Measurements from ENCODE around the gene KNTC1.

KNTC1 gene

DNA sequence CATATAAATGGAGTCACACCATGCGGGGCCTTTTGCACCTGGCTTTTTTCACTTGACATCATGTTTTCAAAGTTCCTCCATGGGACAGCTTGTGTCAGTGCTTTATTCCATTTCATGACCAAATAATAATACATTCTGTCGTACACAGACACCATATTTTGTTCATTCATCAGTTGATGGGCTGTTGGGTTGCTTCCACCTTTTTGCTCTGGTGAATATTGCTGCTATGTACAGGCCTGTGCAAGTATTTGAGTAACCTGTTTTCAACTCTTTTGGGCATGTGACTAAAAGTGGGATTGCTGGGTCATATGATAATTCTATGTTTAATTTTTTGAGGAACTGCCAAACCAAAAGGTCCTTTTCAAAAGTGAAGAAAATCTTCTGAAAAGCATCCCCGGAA lies 129.2 kb downstream of the KNTC1 start:
- DNase-seq: no peak

- DNase-seq: no peak
Measured at GRCh38 chr12:122659579-122659978, 132.5 kb downstream of the KNTC1 start.

GRCh38 chr12:122661246-122661645 lies 134.2 kb downstream of the KNTC1 start:
- no peak for DNase-seq

- no peak for DNase-seq
Measured at GRCh38 chr12:122661938-122662337, 134.9 kb downstream of the KNTC1 start.

DNA sequence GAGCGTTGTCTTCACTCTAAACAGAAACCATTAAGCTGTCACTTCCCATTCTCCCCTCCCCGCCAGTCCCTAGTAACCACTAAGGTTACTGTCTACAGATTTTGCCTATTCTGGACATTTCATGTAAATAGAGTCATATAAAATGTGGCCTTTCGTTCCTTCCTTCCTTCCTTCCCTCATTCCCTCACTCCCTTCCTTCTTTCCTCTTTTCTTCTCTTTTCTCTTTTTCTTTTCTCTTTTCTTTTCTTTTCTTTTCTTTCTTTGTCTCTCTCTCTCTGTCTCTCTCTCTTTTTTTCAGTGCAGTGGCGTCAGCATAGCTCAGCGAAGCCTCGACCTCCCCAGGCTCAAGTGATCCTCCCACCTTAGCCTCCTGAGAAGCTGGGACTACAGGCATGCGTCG lies 138.3 kb downstream of the KNTC1 start:
- DNase-seq: no peak

DNA sequence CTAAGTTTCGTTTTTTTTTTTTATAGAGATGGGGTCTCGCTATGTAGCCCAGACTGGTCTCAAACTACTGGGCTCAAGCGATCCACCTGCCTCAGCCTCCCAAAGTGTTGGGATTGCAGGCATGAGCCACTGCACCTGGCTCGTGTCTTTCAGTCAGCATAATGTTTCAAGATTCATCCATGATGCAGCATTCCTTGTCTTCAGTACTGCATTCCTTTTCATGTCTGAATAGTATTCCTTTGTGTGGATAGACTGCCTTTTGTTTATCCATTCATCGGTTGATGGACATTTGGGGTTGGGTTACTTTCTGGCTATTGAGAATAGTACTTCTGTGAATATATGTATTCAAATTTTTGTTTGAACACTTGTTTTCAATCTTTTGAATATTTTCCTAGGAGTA lies 138.7 kb downstream of the KNTC1 start:
- DNase-seq: no peak

GRCh38 chr12:122668268-122668667 lies 141.2 kb downstream of the KNTC1 start:
- DNase-seq: no peak

DNA sequence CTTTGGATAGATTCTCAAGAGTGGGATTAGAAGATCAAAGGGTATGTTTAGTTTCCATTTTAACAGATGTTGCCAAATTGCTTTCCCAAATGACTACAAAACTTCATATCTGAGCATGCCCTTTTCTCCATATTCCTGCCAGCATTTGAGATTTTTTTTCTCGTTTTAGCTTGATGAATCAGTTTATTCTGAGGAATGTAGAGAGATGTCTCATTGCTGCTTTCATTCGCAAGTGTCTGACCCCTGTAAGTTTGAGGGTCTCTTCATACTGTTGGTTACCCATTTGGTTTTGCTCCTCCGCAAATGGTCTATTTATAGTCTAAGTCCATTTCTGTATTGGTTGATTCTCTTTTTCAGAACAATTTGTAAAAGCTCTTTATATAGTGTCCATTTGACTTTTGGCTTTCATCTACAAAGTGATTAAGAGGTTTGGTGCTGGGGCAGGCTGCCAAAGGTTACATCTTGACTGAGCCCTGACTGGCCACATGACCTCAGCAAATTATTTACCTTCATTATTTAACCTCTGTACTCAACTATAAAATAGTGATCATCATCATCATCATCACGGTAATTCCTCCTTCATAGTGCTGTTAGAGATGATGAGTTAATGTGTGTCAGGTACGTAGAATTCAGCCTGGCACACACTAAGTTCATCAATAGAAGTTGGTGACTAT lies 142.5 kb downstream of the KNTC1 start:
- no peak for DNase-seq

DNA sequence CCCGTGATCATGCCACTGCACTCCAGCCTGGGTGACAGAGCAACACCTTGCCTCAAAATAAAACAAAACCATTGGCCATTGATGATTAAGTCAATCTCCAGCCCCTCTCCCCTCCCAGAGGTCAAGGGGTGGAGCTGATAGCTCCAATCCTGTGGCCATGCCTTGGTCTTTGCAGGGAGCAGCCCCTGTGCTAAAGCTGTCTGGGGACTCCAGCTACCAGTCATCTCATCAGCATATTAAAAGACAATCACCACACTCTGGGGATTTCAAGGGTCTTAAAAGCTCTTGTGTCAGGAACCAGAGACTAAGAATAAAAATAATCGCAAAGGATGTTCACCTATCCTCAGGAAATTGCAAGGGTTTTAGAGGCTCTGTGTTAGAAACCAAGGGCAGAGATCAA lies 145.5 kb downstream of the KNTC1 start:
- DNase-seq: no peak

Data from NCI-H1105 (cell line).